ENCODE measurements around the gene PTPRN.

GRCh38 chr2:219245148-219245898 is 63.9 kb downstream of the PTPRN start, which contains the start of the genes GLB1L and STK16:
- TF ChIP-seq CTCF (IDR thresholded peaks at IDR 0.05): peak in 2 of 4 experiments; percentile 10 to 33
- peak; percentile 99 for TF ChIP-seq POLR2AphosphoS5 (IDR thresholded peaks at IDR 0.05)

Measured in prostate gland (tissue), 2 donors.